ENCODE measurements around the gene APC2. TPM values are rescaled to one million over a fixed set of nuclear protein-coding genes. Genes with fewer than 3 reads are reported as not detected.

The APC2 gene, protein sequence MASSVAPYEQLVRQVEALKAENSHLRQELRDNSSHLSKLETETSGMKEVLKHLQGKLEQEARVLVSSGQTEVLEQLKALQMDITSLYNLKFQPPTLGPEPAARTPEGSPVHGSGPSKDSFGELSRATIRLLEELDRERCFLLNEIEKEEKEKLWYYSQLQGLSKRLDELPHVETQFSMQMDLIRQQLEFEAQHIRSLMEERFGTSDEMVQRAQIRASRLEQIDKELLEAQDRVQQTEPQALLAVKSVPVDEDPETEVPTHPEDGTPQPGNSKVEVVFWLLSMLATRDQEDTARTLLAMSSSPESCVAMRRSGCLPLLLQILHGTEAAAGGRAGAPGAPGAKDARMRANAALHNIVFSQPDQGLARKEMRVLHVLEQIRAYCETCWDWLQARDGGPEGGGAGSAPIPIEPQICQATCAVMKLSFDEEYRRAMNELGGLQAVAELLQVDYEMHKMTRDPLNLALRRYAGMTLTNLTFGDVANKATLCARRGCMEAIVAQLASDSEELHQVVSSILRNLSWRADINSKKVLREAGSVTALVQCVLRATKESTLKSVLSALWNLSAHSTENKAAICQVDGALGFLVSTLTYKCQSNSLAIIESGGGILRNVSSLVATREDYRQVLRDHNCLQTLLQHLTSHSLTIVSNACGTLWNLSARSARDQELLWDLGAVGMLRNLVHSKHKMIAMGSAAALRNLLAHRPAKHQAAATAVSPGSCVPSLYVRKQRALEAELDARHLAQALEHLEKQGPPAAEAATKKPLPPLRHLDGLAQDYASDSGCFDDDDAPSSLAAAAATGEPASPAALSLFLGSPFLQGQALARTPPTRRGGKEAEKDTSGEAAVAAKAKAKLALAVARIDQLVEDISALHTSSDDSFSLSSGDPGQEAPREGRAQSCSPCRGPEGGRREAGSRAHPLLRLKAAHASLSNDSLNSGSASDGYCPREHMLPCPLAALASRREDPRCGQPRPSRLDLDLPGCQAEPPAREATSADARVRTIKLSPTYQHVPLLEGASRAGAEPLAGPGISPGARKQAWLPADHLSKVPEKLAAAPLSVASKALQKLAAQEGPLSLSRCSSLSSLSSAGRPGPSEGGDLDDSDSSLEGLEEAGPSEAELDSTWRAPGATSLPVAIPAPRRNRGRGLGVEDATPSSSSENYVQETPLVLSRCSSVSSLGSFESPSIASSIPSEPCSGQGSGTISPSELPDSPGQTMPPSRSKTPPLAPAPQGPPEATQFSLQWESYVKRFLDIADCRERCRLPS (N-terminal part only)
- 0.87 to 1.9 TPM (median 1.6 TPM) in 5 replicates for total RNA-seq (2022; extraction: Qiagen RNA extraction)

GRCh38 chr19:1449467-1450442 lies at the start of gene APC2:
Gene APC2, plus strand, starts transcription at chr19:1450121. Its CDS starts 2,881 bp downstream, at chr19:1453002.

DNA sequence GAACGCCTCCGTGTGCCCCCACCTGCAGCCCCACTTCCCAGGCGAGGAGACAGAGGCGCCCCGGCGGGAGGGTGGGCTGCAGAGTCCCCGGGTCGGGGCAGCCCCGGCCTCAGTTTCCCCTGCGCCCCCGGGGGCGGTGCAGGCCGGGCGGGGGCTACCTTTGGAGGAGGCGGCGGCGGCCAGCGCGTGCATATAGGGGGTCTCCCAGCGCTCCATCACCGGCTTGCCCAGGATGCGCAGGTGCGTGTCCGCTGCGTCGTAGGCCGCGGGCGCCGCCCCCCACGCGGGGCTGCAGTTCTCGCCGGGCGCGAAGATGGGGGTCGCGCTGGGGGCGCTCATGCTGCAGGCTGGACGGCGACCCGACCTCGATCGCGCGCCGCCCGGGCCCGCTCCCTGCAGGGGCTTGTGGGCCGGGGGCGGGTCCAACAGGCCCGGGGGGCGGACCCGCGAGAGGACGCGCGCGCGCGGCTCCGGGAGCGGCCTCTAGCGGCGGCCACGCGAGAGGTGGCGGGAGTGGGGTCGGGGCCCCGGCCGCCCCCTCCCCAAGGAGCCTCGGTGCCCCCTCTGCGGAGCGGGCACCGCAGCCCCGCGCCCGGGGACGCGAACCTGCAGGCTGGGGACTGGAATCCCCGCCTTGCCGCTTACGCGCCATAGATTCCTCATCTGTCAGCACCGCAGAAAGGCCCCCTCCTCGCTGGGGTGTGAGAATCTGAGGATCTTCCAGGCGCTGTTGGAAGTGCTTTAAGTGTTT lies 48.6 kb upstream of the APC2 start, which contains the start of gene GAMT:
TSS of gene GAMT (minus strand) at position 405 of the 751 bp plus-strand sequence. CDS start at position 339, 66 bp downstream.

GRCh38 chr19:1407528-1408299 lies 42.2 kb upstream of the APC2 start, which contains the start of gene DAZAP1:
Gene DAZAP1, plus strand, starts transcription at chr19:1407586. Its CDS starts 188 bp downstream, at chr19:1407774.

DNA sequence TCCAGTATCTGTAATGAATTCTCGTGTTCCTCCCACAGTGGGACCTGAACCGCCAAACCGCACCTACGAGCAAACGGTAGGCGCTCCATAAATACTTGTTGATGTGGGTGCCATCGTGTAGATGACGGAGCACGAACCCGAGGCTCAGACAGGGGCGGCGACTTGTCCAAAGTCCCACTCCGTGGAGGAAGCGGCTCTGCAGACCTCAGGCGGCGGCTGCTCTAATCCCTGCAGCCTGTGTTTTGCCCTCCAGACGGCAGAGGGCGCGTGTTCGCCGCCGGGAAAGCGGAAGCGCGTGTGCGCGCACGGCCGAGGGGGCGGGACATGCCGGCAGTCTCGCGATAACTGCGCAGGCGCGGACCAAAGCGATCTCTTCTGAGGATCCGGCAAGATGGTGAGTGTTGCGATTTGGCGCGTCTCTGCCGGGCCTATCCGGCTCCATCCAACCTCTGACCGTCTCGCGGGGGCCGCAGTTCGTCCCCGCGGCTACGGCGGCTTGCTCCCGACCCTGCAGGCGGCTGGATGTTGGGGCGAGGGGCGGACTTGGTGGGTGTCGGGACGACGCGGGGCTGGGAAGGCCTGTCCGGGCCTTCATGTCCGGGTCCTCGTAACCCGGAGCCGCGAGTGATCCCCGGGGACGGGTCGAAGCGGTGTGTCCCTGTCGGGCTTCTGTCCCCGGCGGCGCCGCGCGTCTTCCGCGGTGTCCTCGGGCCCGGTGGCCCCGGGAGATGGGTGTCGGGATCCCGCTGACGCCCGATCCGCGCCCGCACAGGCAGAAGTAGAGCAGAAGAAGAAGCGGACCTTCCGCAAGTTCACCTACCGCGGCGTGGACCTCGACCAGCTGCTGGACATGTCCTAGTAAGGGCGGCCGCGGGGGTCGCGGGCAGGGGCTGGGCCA lies 11.6 kb upstream of the APC2 start, which contains the start of gene RPS15:
TSS of gene RPS15 (plus strand) at position 362 of the 898 bp plus-strand sequence. CDS start at position 392, 30 bp downstream.

GRCh38 chr19:1478934-1479707 lies 29.2 kb downstream of the APC2 start, which contains the start of gene C19orf25:
Gene C19orf25, minus strand, starts transcription at chr19:1479215. Its CDS starts 312 bp downstream, at chr19:1478903.

DNA sequence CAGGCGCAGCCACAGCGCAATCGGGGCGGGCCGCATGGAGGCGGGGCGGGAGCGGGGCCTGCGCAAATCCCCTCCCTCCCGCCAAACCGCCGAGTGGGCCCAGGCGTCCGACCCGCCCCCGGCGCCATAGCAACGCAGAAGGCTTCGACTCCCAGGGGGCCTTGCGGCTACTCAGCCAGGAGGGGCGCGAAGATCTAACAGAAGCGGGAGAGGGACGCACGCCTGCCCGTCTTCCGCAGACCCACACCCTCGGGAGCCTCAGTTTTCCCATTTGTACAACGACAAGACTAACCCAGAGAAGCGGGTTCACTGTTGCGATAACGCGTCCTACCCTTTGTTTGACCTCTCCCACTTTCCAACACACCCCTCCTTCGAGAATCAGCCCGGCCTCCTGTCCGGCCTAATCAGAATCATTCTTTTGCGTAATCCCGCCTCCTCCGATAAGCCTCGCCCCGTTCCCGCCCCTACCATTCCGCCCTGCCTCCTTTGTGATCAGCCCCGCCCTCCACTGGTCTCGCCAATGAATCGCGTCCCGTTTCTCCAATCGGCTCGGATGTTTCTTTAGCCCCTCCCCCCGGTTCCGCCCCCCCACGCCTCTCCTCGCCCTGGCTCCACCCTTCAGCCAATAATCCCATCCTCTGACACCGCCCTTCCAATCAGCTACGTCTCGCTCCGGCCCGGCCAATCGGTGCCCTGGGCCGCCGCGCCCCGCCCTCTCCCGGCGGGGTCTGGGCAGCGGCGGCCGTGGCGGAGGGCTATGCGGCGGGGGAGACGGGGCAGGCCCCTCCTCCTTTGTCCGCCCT lies 40.6 kb downstream of the APC2 start, which contains the start of gene PCSK4:
TSS of gene PCSK4 (minus strand) at position 40 of the 803 bp plus-strand sequence. CDS start at position 36, 4 bp downstream.

DNA sequence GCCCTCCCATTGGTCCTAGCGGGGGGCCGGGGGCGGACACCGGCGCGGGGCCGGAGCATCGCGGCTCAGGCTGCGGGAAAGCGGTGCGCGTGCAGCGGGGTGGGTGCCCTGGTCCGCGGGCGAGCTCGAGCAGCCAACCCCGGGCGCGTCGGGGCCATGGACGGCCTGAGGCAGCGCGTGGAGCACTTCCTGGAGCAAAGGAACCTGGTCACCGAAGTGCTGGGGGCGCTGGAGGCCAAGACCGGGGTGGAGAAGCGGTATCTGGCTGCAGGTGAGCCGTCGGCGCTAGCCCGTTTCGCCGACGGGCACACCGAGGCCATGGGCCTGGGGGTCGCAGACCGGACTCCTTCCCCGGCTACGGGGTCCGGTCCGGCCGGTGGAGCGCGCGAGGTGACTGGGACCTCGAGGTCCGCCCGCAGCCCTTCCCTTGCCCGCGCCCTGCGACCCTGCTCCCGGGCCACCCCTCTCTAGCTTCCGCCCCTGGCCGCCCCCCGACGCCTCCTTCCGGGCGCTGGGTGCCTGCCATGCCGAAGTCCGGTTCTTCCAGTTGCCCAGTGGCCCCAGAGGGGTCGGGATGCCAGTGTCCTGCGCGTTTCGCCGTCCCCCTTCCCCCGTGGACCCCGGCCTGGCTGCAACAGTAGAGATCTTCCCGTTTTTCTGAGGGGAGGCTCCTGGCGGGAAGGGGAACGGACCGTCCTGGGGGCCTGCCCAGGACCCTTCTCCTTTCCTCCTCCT lies 41.4 kb downstream of the APC2 start, which contains the start of gene REEP6:
TSS of gene REEP6 (plus strand) at position 68 of the 735 bp plus-strand sequence. CDS start at position 157, 89 bp downstream.

GRCh38 chr19:1512671-1513498 lies 63.0 kb downstream of the APC2 start, which contains the start of gene ADAMTSL5:
Gene ADAMTSL5, minus strand, starts transcription at chr19:1513019. Its CDS starts 2,076 bp downstream, at chr19:1510943.

Other genes starting within 250 kb of the APC2 start
- gene STK11, start 244.3 kb upstream of the APC2 start, total RNA-seq (2022; extraction: Qiagen RNA extraction), result 29.4 to 42.3 TPM (median 38.7 TPM) in 5 replicates
- 1.9 to 5.3 TPM (median 4.0 TPM) in 5 replicates for gene CBARP, start 212.1 kb upstream of the APC2 start, total RNA-seq (2022; extraction: Qiagen RNA extraction)
- gene ATP5F1D, start 208.4 kb upstream of the APC2 start, total RNA-seq (2022; extraction: Qiagen RNA extraction), result 78.2 to 173 TPM (median 164 TPM) in 5 replicates
- gene MIDN, start 201.5 kb upstream of the APC2 start, total RNA-seq (2022; extraction: Qiagen RNA extraction), result 46.2 to 71.8 TPM (median 63.4 TPM) in 5 replicates
- 102 to 197 TPM (median 115 TPM) in 5 replicates for gene CIRBP, start 180.8 kb upstream of the APC2 start, total RNA-seq (2022; extraction: Qiagen RNA extraction)
- gene FAM174C, start 174.6 kb upstream of the APC2 start, total RNA-seq (2022; extraction: Qiagen RNA extraction), result 46.5 to 92.2 TPM (median 76.5 TPM) in 5 replicates
- 0.88 to 2.2 TPM (median 2.1 TPM) in 5 replicates for gene EFNA2, start 164.2 kb upstream of the APC2 start, total RNA-seq (2022; extraction: Qiagen RNA extraction)
- 65.2 to 75.4 TPM (median 72.9 TPM) in 5 replicates for gene NDUFS7, start 66.2 kb upstream of the APC2 start, total RNA-seq (2022; extraction: Qiagen RNA extraction)
- gene GAMT, start 48.6 kb upstream of the APC2 start, total RNA-seq (2022; extraction: Qiagen RNA extraction), result 25.9 to 45.1 TPM (median 41.6 TPM) in 5 replicates
- 79.5 to 119 TPM (median 110 TPM) in 5 replicates for gene DAZAP1, start 42.5 kb upstream of the APC2 start, total RNA-seq (2022; extraction: Qiagen RNA extraction)
- 1,548 to 1,857 TPM (median 1,670 TPM) in 5 replicates for gene RPS15, start 11.7 kb upstream of the APC2 start, total RNA-seq (2022; extraction: Qiagen RNA extraction)
- 8.7 to 17.7 TPM (median 16.1 TPM) in 5 replicates for gene C19orf25, start 29.1 kb downstream of the APC2 start, total RNA-seq (2022; extraction: Qiagen RNA extraction)
- gene PCSK4, start 40.2 kb downstream of the APC2 start, total RNA-seq (2022; extraction: Qiagen RNA extraction), result 0.38 to 1.2 TPM (median 0.78 TPM) in 5 replicates
- gene REEP6, start 41.1 kb downstream of the APC2 start, total RNA-seq (2022; extraction: Qiagen RNA extraction), result 4.1 to 6.0 TPM (median 5.6 TPM) in 5 replicates
- 2.4 to 4.9 TPM (median 3.0 TPM) in 5 replicates for gene ADAMTSL5, start 62.9 kb downstream of the APC2 start, total RNA-seq (2022; extraction: Qiagen RNA extraction)
- gene PLK5, start 74.0 kb downstream of the APC2 start, total RNA-seq (2022; extraction: Qiagen RNA extraction), result not detected in 5 replicates
- gene MEX3D, start 118.2 kb downstream of the APC2 start, total RNA-seq (2022; extraction: Qiagen RNA extraction), result 6.6 to 13.6 TPM (median 9.9 TPM) in 5 replicates
- gene MBD3, start 142.7 kb downstream of the APC2 start, total RNA-seq (2022; extraction: Qiagen RNA extraction), result 28.2 to 52.9 TPM (median 48.4 TPM) in 5 replicates
- 110 to 133 TPM (median 114 TPM) in 5 replicates for gene UQCR11, start 155.3 kb downstream of the APC2 start, total RNA-seq (2022; extraction: Qiagen RNA extraction)
- 49.9 to 74.5 TPM (median 66.2 TPM) in 5 replicates for gene TCF3, start 202.5 kb downstream of the APC2 start, total RNA-seq (2022; extraction: Qiagen RNA extraction)